Stimulated activated CD8-positive, alpha-beta memory T cell treated with anti-CD3 and anti-CD28 coated beads, Interleukin-4, amount 100 ng/mL, for 1 hour (primary cell): ENCODE data around the gene ARNT2.
"Not testable (repeated sequence)": the region's sequence is repeated elsewhere in the genome, so short reads cannot be mapped to it uniquely, and the experiment has no call there.

ENCODE experiments used
- DNase-seq, 2 donors: peaks; one replicate each; pipeline ENCODE4 v3.0.0-alpha.2; 2020; ENCODE audit warnings: low read depth in 2 of 2, low spot score in 1 of 2

The ARNT2 gene

GRCh38 chr15:80510985-80511384 lies 106.8 kb downstream of the ARNT2 start:
- DNase-seq: not testable (repeated sequence)

DNA sequence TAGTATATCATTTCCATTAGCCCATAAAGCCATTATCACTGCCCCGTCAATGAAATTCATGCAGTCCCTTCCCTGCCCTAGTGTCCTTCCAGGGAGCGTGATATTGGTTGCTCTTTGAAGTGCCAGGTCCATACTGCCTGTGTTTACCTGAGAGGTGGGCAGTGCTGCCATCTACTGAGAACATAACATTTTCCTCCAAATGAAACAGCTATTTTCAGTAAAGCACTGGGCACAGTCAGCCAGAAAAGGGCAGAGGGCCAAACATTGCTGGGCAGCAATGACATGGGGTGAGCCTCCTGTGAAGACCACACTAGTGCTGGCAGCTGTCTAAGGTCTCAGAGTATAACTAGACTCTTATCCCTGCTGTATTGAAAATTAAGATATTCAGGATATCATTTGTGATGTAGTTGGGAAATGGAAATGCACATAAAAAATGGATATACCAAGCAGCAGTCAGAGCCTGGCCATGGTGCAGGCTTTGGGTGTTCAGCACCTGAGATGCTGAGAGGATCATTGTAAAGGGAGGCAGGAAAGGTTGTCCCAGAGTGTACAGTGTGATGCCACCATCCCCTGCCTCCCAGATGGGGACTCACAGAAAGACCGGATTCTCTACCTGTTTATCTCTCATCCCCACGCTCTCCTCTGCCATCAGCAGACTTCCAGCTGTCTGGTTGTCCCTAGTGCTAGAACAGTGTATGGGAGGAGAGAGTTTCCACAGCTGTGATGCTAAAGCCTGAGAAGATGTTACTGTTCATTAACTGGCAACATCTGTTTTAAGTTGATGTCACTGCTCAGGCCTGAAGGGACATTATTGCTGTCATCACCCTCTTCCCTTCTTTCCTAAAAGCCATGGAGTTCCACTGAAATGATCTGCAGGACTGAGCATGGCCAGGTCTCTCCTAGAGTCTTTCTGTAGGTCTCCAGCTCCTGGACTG lies 108.8 kb downstream of the ARNT2 start:
- no peak for DNase-seq

DNA sequence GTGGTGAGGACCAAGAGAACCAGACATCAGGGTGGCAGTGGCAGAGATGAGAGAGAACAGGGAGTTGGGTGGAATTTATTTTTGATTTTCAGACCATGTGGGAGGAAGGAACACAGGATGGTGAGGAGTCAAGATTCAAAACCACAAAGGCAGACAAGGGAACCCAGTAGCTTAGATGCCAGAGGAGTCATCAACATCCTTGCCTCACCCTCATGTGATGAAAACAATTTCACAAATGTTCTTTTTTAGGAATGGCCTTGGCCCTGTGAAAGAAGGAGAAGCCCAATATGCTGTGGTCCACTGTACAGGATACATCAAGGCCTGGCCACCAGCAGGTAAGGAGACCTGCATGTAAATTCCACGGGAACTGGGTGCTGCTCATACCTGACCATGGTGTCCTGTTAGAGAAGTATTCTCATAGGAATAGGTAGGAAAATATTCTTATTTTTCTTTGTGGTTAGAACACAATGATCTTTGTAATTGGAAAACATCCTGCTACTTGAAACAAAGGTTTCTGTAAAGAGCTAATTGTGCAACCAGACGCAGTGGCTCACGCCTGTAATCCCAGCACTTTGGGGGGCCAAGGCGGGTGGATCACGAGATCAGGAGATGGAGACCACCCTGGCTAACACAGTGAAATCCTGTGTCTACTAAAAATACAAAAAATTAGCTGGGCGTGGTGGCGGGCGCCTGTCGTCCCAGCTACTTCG lies 110.0 kb downstream of the ARNT2 start:
- no peak for DNase-seq

GRCh38 chr15:80517290-80517689 lies 113.1 kb downstream of the ARNT2 start:
- no peak for DNase-seq

DNA sequence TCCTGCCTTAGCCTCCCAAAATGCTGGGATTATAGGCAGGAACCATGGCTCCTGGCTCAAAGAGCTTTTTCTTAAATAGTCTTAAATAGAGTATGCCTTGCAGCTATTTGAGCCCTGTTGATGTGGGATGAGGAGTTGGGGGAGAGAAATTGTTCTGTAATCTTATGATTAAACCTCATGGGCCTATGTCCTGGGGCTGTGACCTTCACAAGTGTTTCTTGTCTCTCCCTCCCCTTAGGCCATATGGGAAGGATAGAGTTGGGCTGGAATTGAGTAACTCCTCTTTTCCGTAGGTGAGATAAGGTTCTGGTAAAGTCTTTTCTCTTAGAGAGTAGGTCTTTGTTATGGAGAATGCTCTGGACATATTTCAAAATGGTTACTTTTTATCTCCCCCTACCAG lies 114.3 kb downstream of the ARNT2 start:
- DNase-seq: no peak

GRCh38 chr15:80523746-80524145 lies 119.6 kb downstream of the ARNT2 start:
- no peak for DNase-seq

DNA sequence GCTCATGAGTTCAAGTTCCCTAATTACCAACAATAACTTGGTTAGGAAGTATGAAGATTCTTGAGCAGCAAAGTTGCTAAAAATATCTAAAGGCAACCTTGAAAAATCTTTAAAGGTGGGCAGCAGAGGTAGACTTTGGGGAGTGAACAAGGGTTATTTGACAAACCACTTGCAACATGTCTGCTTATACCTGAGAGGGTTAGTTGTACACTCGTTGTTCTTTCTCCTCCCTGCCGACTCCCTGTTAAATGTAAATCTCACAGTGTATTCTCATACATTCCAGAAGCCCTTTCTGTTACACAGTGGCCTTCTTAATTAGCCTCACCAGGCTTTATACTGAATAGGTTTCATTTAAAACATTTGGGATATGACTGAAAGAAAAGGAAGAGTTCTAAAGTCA lies 121.7 kb downstream of the ARNT2 start:
- DNase-seq: no peak

GRCh38 chr15:80526556-80527340 lies 122.6 kb downstream of the ARNT2 start:
- no peak for DNase-seq

DNA sequence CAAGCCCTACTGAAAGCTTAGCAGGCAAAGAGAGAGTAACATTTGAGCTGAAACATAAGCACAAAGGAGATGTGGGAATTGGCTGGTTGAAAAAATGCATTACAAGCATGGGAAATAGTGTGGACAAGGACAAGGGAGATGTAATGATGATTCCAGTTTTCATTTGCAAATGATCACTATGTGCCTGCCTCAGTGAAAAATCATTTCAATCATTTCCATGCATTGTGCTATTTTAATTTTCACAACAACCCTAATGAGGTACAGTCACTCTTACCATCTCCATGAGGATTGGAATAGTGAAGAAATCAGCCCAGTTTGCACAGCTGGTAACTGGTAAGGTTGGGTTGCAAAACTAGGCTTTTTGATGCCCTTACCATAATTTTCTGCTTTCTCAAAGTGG lies 123.2 kb downstream of the ARNT2 start:
- DNase-seq: no peak

DNA sequence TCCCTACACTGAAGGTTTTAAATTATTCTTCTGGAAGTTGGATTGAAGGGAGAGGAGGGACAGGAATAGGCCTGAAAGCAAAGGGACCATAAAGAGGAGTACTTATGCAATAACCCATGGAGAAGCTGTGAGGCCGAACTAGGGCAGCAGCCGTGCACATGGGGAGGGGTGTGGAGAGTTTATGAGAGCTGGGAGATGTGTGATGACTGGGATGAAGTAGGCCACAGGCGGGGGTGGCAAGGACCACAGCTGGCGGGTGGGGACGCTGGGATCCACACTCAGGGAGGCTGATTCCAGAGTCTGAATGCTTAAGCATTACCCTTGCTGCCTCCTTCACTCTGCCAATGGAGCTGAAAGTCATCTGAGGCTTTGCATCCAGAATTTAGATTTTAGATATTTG lies 123.8 kb downstream of the ARNT2 start:
- no peak for DNase-seq

- DNase-seq: no peak
Observed at GRCh38 chr15:80530737-80531365, 126.7 kb downstream of the ARNT2 start.

DNA sequence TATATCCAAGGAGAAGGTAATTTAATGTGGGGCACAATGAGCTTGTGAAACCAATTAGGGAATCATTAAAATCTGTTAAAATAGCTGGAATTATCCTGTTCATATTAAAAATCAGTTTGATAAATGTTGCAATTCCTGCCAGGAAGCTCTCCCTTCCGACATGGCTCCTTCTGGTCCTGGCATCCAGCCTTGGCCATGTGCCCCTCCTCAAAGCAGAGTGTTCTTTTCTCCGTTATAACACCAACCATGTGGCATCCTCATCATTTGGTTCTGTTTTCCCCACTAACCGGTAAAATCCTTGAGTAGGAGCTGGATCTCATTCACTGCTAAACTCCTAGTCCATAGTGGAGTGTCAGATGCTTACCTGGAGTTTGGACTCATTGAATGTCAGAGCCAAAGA lies 127.2 kb downstream of the ARNT2 start:
- no peak for DNase-seq

DNA sequence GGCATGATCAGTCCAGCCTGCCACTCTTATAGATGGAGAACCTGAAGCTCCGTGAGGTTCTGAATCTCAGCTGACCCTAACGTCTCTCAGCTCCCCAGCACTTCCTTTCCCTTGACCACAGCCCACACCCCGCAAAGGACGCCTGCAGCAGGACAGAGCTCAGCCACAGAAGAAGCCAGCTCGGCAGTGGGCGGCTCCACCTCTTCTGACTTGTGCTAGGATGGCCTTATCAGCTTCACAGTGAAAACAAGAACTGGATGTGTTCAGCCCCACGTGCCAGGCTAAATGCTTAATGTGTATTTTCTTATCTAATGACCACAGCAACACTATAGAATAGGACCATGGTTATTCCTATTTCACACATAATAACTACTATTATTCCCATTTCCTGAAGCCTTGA lies 127.6 kb downstream of the ARNT2 start:
- DNase-seq: no peak

DNA sequence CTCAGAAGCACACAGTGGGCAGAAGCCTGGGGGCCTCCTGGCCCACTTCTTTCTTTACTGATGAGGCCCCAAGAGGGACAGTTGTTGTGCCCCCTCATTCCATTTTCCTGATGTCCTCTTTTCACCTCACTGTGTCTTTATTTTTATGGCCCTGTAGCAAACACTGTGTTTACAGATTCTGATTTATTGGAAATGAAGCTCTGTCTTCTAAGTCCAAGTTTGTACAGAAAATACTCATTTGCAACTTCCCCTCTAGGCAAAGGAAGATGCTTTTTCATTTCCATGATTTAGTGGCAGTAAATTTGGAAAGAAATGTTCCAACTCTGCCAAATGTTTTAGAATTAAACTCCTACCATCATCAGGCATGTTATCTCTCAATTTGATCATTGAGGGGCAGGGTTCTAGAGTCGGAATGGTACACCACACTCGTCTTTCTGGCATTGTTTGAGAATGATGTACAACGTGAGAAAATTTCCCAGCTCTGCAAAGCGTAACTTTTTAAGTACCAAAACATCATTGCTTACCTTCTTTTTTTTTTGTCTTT lies 129.7 kb downstream of the ARNT2 start:
- DNase-seq: no peak

GRCh38 chr15:80536231-80536630 lies 132.0 kb downstream of the ARNT2 start:
- no peak for DNase-seq

DNA sequence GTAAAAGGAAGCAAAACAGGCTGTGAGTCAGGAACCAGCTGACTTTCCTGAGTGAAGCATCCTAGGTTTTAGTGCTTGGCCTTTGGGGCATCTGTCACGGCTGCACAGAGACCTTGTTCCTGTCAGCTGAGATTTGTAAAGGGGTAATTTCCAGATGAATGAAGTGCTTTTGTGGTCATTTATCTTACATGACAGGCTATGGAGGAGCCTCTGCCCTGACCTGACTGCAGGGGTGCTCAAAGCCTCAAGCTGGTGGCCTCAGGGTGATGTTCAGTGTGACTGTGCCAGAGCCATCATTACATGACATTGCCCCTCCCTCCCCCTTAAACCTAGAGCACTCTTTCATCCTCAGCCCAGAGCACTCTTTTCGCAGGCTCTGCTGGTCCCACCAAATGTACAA lies 132.5 kb downstream of the ARNT2 start:
- DNase-seq: no peak

DNA sequence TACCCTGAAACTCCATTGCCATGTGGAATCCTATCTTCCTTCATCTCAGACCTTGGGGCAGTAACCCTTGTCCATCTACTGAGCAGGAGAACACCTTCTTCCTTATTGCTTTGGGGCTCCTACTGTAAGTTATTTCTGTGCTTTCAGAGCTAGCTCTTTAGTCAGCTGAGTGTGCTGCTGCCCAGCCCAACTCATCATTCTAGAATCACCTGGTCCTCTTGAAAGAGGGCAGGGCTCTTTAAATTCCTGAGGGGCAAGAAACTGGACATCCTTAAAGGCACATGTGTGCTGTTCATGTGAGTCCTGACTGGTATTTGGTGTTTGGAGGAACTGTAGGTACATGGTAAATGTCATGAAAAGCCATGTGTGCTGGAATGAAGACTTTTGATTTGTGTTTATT lies 140.9 kb downstream of the ARNT2 start:
- no peak for DNase-seq

- no peak for DNase-seq
Observed at GRCh38 chr15:80547264-80547663, 143.1 kb downstream of the ARNT2 start.

DNA sequence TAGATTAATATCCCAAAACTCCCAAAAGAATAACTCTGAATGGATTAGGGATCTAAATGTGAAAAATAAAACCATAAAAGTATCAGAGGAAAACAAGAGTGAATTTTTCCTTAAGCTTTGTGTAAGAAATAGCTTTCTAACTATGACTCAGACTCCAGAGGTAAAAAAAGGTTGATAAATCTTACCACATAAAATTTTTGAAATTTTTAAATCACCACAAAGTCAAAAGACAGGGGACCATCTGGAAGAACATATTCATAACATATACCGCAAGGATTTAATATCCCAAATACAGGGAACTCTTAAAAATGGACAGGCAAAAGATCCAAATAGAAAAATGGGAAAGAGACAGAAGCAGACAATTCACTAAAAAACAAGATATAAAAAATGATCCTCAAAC lies 145.0 kb downstream of the ARNT2 start:
- no peak for DNase-seq

DNA sequence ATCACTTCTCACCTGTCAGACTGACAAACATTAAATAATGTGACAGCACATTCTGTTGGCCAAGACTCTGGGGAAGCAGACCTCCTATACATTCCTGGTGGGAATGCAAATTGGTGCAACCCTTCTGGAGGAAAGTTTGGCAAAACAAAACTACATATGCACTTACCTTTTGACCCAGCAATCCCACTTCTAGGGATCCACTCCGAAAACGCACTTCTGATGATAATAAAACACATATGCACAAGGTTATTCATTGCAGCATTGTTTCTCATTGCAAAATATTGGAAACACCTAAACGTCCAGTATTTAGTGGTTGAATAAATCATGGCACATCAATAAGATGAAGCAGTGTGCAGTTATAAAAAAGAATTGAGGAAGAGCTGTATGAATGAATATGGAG lies 145.5 kb downstream of the ARNT2 start:
- no peak for DNase-seq
